Activated T-cell treated with anti-CD3 and anti-CD28 coated beads for 4 hours (primary cell): ENCODE data around the gene APC.

Source experiments
- DNase-seq: peaks from one replicate; pipeline ENCODE4 v3.0.0-alpha.2; 2020

APC gene

GRCh38 chr5:112717506-112718082, 20.1 kb upstream of the APC start:
- DNase-seq, result no peak

GRCh38 chr5:112718344-112718743, 19.3 kb upstream of the APC start:
- no peak for DNase-seq

- no peak for DNase-seq
These were observed 17.1 kb upstream of the APC start for GRCh38 chr5:112720576-112720975.

GRCh38 chr5:112724901-112725300, 12.8 kb upstream of the APC start:
- DNase-seq, result no peak

GRCh38 chr5:112729630-112730029, 8.1 kb upstream of the APC start:
- no peak for DNase-seq

GRCh38 chr5:112732131-112732530, 5.6 kb upstream of the APC start:
- no peak for DNase-seq

GRCh38 chr5:112733586-112733985, 4.1 kb upstream of the APC start:
- no peak for DNase-seq

GRCh38 chr5:112734597-112734996, 3.1 kb upstream of the APC start:
- DNase-seq, result no peak

- no peak for DNase-seq
These were observed 2.0 kb upstream of the APC start for GRCh38 chr5:112735702-112736101.

GRCh38 chr5:112737070-112737462, 619 bp upstream of the APC start:
- DNase-seq, result no peak

GRCh38 chr5:112738191-112738560, 491 bp downstream of the APC start:
- DNase-seq, result no peak

- DNase-seq, result no peak
These were observed 4.7 kb downstream of the APC start for GRCh38 chr5:112742424-112742823.

- no peak for DNase-seq
These were observed 5.9 kb downstream of the APC start for GRCh38 chr5:112743631-112744030.

GRCh38 chr5:112752335-112752734, 14.7 kb downstream of the APC start:
- DNase-seq, result no peak

GRCh38 chr5:112755703-112756102, 18.0 kb downstream of the APC start:
- no peak for DNase-seq

- no peak for DNase-seq
These were observed 20.0 kb downstream of the APC start for GRCh38 chr5:112757468-112758208.

GRCh38 chr5:112758676-112759075, 21.0 kb downstream of the APC start:
- DNase-seq, result no peak

- DNase-seq, result no peak
These were observed 24.6 kb downstream of the APC start for GRCh38 chr5:112762113-112762810.

GRCh38 chr5:112763165-112763564, 25.5 kb downstream of the APC start:
- DNase-seq, result no peak

GRCh38 chr5:112772124-112772523, 34.4 kb downstream of the APC start:
- no peak for DNase-seq

GRCh38 chr5:112776301-112776856, 38.7 kb downstream of the APC start:
- DNase-seq, result no peak

- no peak for DNase-seq
These were observed 41.8 kb downstream of the APC start for GRCh38 chr5:112779531-112779930.

- no peak for DNase-seq
These were observed 47.0 kb downstream of the APC start for GRCh38 chr5:112784726-112785125.

- DNase-seq, result no peak
These were observed 49.6 kb downstream of the APC start for GRCh38 chr5:112787261-112787660.
